Activated T-cell treated with anti-CD3 and anti-CD28 coated beads, Interleukin-2, amount 50 U/mL, for 1 hour (primary cell): ENCODE results near the gene ROMO1.
"Not testable (repeated sequence)": the region's sequence is repeated elsewhere in the genome, so short reads cannot be mapped to it uniquely, and the experiment has no call there.

Experiments used
- DNase-seq: peaks from one replicate; pipeline ENCODE4 v3.0.0-alpha.2; 2020

The ROMO1 gene

GRCh38 chr20:35732644-35732982 is 33.4 kb downstream of the ROMO1 start:
- no peak for DNase-seq

GRCh38 chr20:35734374-35734773 is 35.2 kb downstream of the ROMO1 start:
- DNase-seq = no peak

- no peak for DNase-seq
These were observed 35.8 kb downstream of the ROMO1 start for GRCh38 chr20:35734777-35735649.

- no peak for DNase-seq
These were observed 36.7 kb downstream of the ROMO1 start for GRCh38 chr20:35735826-35736470.

- DNase-seq = no peak
These were observed 38.7 kb downstream of the ROMO1 start for GRCh38 chr20:35737865-35738333.

GRCh38 chr20:35738410-35739179 is 39.4 kb downstream of the ROMO1 start:
- DNase-seq = no peak

GRCh38 chr20:35739294-35740163 is 40.3 kb downstream of the ROMO1 start:
- DNase-seq = no peak

- DNase-seq = peak; percentile 96
These were observed 42.9 kb downstream of the ROMO1 start, which contains the start of gene RBM39 for GRCh38 chr20:35741892-35742740. Gene RBM39, minus strand, starts transcription at chr20:35742260. Its CDS starts 1,386 bp downstream, at chr20:35740874.

- no peak for DNase-seq
These were observed 43.7 kb downstream of the ROMO1 start for GRCh38 chr20:35742741-35743523.

GRCh38 chr20:35743693-35744491 is 44.7 kb downstream of the ROMO1 start:
- no peak for DNase-seq

- DNase-seq = not testable (repeated sequence)
These were observed 45.3 kb downstream of the ROMO1 start for GRCh38 chr20:35744492-35744841.
